B cell (primary cell): Measurements from ENCODE around the gene COPS3.

Experiments used
- CTCF ChIP-seq: fragments of 200-600 bp; IDR thresholded peaks from one replicate; pipeline ENCODE4 v1.8.0; 2022; ENCODE audit warnings: antibody characterized with exemption, mild to moderate bottlenecking
- EZH2 ChIP-seq: IDR thresholded peaks from 2 replicates; pipeline ENCODE4 v1.6.1; 2012; ENCODE audit warnings: borderline replicate concordance, low read depth, mild to moderate bottlenecking, moderate library complexity, low read length; ENCODE audit not compliant: insufficient read depth, poor library complexity, severe bottlenecking

- TF ChIP-seq CTCF: no peak
- TF ChIP-seq EZH2: no peak
These were observed 44.6 kb downstream of the COPS3 start for GRCh38 chr17:17236295-17237025.
